Activated CD4-positive, alpha-beta T cell treated with anti-CD3 and anti-CD28 coated beads, Interleukin-2, amount 50 U/mL, for 24 hours (primary cell): ENCODE data around the gene SEL1L.
"Not testable (repeated sequence)": the region's sequence is repeated elsewhere in the genome, so short reads cannot be mapped to it uniquely, and the experiment has no call there.

Source experiments
- DNase-seq, 2 donors: peaks; one replicate each; pipeline ENCODE4 v3.0.0-alpha.2; 2020; ENCODE audit warnings: low read depth in 1 of 2, low spot score in 1 of 2

The SEL1L gene

DNA sequence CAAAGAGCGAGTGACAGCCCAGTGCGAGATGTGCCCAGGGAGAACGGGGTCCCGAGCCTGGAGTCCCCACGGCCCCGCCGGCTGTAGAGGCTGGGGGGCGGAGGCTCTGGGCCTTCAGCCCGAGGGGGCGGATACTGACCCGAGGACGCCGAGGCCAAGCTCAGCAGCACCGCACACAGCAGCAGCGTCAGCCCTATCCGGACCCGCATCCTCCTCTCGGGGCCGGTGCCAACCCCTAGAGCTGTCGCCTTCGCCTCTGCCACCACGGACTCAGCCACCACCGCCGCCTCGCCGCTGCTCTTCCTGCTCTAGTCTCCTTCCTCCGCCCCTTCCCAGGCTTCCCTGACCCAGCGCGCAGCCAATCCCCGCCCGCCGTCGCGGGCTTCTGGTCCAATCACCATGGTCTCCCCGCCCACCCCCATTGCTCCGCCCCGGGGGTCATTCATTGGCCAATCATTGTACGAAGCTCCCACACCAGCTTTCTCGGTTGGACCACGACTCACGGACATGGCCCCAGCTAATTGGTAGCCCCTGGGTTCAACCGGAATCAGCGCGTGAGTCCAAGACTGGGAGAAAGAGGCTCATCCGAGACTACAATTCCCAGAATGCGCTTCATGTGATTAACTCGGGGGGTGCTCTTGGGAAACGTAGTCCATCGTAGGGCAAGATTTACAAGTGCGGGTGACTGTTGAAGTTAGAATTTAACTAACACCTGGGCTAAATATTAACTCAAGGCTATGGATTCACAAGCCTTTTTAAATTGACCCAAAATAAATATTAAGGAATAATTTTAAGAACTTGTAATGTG, at the start of gene SEL1L:
SEL1L (minus strand) TSS at position 318 of the 808 bp plus-strand sequence; CDS start at position 209, 109 bp downstream.
- peak; percentile 96 to 99 for DNase-seq

GRCh38 chr14:81582420-81582819, 48.8 kb upstream of the SEL1L start:
- no peak for DNase-seq

DNA sequence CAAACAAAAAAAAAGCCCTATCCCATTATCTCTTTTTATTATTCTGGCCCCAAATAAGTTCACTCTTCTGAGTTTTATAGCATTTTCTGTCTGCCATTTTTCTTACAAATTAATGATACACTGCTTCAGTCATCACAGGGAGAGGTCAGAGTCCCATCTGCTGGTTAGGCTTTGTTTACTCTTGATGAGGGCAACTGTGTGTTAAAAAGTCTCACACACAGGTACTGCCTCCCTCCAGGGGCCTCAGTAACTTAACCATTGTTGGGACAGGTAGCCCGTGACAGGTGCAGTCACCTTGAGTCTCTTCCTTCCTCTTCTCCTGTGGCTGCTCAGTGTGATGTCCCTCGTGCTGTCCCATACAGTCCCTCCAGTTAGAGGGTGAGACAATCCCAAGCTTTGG, 45.5 kb upstream of the SEL1L start:
- DNase-seq = no peak

GRCh38 chr14:81571437-81571836, 37.8 kb upstream of the SEL1L start:
- no peak for DNase-seq

DNA sequence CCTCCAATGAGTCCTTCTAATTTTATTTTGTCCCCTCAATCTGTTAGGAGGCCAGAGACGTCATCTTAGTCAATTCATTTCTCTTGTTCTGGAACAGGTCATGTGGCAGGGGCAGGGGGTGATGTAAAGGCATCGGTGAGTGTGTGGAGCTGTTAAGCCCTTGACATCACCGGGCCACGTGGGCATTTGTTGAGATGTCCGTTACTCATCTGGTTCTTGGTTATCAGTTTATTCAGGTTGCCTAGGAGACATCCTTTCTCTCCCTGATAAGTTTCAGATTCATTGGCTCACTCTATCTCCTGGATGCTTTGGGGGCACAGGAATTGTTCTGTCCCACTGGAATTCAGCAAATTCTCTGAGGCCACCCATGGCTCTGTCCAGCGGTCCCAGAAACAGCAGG, 33.6 kb upstream of the SEL1L start:
- DNase-seq = no peak

DNA sequence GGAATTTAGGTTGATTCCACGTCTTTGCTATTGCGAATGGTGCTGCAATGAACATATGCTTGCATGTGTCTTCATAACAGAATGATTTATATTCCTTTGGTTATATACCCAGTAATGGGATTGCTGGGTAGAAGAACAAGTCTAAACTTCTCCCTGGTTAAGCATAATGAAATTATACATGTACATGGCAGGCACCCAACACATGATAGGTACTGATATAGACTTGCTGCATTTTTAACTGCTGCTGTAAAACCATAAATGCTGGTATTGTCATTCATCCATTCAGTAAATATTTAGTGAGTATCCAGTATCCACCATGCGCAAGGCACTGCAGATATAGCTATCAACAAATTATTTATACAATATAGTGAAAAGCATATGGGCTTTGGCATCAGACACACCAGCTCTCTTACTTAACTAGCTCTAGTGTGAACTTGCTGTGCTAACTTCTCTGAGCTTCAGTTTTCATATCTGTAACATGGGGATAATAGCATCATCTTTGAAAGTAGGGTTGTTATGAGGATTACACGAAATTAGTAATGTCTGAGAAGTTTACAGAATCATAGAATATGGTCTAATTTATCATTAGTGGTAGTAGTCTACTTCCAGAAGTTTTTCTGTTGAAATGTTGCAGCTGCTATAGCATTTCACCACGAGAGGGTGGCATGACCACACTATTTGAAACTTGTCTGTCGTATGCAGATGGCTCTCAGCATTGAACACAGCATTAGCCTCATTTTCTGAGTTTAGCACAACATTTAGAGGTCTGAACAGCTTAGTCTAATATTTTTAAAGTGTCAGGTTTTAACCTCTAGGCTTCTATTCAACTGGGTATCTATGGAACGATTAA, 32.0 kb upstream of the SEL1L start:
- no peak for DNase-seq

GRCh38 chr14:81562818-81563217, 29.2 kb upstream of the SEL1L start:
- no peak for DNase-seq

- no peak for DNase-seq
These were observed 27.6 kb upstream of the SEL1L start for GRCh38 chr14:81561084-81561775.

DNA sequence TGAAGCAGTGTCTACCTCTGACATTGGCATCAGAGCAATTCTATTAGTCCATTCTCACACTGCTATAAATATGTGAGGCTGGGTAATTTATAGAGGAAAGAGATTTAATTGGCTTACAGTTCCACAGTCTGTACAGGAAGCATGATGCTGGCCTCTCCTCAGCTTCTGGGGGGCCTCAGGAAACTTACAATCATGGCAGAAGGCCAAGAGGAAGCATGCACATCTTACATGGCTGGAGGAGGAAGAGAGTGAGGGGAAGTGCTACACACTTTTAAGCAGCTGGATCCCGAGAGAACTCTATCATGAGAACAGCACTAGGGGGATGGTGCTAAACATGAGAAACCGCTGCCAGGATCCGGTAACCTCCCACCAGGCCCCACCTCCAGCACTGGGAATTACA, 25.7 kb upstream of the SEL1L start:
- DNase-seq = no peak

DNA sequence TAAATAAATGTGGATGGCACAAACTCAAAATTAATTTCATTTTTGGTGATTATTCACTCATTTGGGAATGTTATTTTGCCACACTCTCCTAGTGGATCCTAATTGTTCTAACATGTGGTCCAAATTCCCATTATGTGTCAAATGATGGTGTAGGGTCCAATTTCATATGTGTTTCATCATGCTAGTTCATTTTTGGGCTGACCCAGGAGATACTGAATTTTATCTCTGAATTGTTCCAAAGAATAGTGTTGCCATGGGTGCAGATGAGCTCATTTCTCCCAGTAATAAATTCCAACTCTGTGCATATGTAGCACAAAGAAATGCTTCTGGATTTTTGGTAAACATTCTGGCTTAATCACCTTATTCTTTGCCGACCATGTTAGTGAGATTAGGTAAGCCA, 23.5 kb upstream of the SEL1L start:
- DNase-seq = no peak

DNA sequence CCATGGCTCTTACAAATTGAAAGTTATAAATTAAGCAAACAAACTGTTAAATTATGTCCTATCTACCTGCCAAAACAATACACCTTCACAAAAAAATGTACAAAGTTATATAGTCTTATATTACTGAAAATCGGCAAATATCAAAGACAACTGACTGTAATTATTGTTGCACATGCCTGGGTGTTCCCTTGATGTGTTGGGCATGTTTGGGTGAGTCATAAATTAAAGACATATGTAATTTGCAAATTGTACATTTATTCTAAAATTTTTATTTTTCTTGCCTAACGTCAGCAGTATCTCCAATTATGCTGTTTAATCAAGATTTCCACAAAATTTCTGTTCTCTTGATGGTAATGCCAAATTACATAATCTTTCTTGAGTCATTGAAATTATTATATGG, 22.0 kb upstream of the SEL1L start:
- no peak for DNase-seq

- DNase-seq = no peak
These were observed 21.4 kb upstream of the SEL1L start for GRCh38 chr14:81555051-81555450.

GRCh38 chr14:81551471-81551870, 17.8 kb upstream of the SEL1L start:
- no peak for DNase-seq

GRCh38 chr14:81550001-81550637, 16.5 kb upstream of the SEL1L start:
- DNase-seq = no peak

DNA sequence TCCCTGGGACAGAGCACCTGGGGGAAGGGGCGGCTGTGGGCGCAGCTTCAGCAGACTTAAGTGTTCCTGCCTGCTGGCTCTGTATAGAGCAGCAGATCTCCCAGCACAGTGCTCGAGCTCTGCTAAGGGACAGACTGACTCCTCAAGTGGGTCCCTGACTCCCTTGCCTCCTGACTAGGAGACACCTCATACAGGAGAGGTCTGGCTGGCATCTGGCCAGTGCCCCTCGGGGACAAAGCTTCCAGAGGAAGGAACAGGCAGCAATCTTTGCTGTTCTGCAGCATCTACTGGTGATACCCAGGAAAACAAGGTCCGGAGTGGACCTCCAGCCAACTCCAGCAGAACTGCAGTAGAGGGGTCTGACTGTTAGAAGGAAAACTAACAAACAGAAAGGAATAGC, 7.6 kb upstream of the SEL1L start:
- not testable (repeated sequence) for DNase-seq

- DNase-seq = no peak
These were observed 3.5 kb upstream of the SEL1L start for GRCh38 chr14:81537193-81537592.

DNA sequence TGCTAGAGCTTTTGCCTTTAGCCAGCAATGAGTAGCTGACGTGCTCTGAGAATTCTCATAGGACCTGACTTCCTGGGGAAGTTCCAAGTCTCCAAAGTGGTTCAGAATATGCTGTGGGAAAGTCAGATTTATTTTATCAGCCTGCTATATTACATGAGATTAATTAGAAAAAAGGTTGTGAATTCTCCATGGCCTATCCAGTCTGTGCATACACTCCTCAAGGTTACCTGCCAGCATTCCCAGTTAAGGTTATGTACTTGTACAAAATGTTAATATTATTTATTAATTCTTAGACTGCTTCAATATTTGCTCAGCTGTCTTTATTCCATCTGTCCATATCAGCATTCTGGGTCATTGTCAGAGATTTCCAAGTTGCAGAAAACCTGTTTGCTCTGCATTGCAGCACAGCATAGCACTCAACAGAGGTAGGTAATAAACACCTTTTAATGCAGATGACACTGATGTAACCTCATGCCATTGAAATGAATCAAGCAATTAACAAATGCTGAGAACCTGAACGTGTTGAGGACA, 2.7 kb upstream of the SEL1L start:
- DNase-seq = no peak

- no peak for DNase-seq
These were observed 1.9 kb upstream of the SEL1L start for GRCh38 chr14:81535396-81536164.

- DNase-seq = no peak
These were observed 939 bp upstream of the SEL1L start for GRCh38 chr14:81534510-81535074.

GRCh38 chr14:81533212-81533535, 479 bp downstream of the SEL1L start:
- no peak for DNase-seq
